Activated CD4-positive, alpha-beta T cell treated with anti-CD3 and anti-CD28 coated beads for 24 hours (primary cell): Measurements from ENCODE around the gene RNF2.
"Not testable (repeated sequence)": the region's sequence is repeated elsewhere in the genome, so short reads cannot be mapped to it uniquely, and the experiment has no call there.

ENCODE experiments used
- DNase-seq, 2 donors: peaks; one replicate each; pipeline ENCODE4 v3.0.0-alpha.2; 2020; ENCODE audit warnings: low read depth in 2 of 2

RNF2 gene

GRCh38 chr1:185044981-185045813 lies at the start of gene RNF2:
Gene RNF2, plus strand, starts transcription at chr1:185045558. Its CDS starts 41,996 bp downstream, at chr1:185087554.
- peak; percentile 62 to 63 for DNase-seq

- DNase-seq = not testable (repeated sequence)
These were observed 45.4 kb upstream of the RNF2 start for GRCh38 chr1:184999974-185000373.

- DNase-seq = not testable (repeated sequence)
These were observed 44.0 kb upstream of the RNF2 start for GRCh38 chr1:185001312-185001880.

GRCh38 chr1:185008838-185009237 lies 36.5 kb upstream of the RNF2 start:
- DNase-seq = no peak

- DNase-seq = no peak
These were observed 35.0 kb upstream of the RNF2 start for GRCh38 chr1:185010361-185010760.

- no peak for DNase-seq
These were observed 30.4 kb upstream of the RNF2 start for GRCh38 chr1:185014941-185015340.

GRCh38 chr1:185015631-185016030 lies 29.7 kb upstream of the RNF2 start:
- no peak for DNase-seq

GRCh38 chr1:185016880-185017279 lies 28.5 kb upstream of the RNF2 start:
- no peak for DNase-seq

GRCh38 chr1:185017338-185017737 lies 28.0 kb upstream of the RNF2 start:
- DNase-seq = no peak

GRCh38 chr1:185017966-185018365 lies 27.4 kb upstream of the RNF2 start:
- no peak for DNase-seq

- no peak for DNase-seq
These were observed 18.0 kb upstream of the RNF2 start for GRCh38 chr1:185027252-185027882.

GRCh38 chr1:185033686-185034085 lies 11.7 kb upstream of the RNF2 start:
- no peak for DNase-seq

- no peak for DNase-seq
These were observed 10.1 kb upstream of the RNF2 start for GRCh38 chr1:185035258-185035657.

- DNase-seq = no peak
These were observed 6.5 kb upstream of the RNF2 start for GRCh38 chr1:185038813-185039376.

- DNase-seq = no peak
These were observed 5.5 kb upstream of the RNF2 start for GRCh38 chr1:185039726-185040407.

GRCh38 chr1:185040408-185040735 lies 5.0 kb upstream of the RNF2 start:
- DNase-seq = no peak

GRCh38 chr1:185041742-185042141 lies 3.6 kb upstream of the RNF2 start:
- DNase-seq = no peak

GRCh38 chr1:185042737-185043136 lies 2.6 kb upstream of the RNF2 start:
- no peak for DNase-seq

GRCh38 chr1:185044387-185044786 lies 971 bp upstream of the RNF2 start:
- no peak for DNase-seq

- DNase-seq = peak; percentile 3 to 25
These were observed 595 bp downstream of the RNF2 start for GRCh38 chr1:185045814-185046492.

GRCh38 chr1:185046668-185047067 lies 1.3 kb downstream of the RNF2 start:
- DNase-seq = no peak

- no peak for DNase-seq
These were observed 4.3 kb downstream of the RNF2 start for GRCh38 chr1:185049670-185050069.
